ENCODE data around the gene LTBP1.
A peak's percentile ranks its signal among the peaks of the same experiment; 100 is the strongest.

LTBP1 gene

DNA sequence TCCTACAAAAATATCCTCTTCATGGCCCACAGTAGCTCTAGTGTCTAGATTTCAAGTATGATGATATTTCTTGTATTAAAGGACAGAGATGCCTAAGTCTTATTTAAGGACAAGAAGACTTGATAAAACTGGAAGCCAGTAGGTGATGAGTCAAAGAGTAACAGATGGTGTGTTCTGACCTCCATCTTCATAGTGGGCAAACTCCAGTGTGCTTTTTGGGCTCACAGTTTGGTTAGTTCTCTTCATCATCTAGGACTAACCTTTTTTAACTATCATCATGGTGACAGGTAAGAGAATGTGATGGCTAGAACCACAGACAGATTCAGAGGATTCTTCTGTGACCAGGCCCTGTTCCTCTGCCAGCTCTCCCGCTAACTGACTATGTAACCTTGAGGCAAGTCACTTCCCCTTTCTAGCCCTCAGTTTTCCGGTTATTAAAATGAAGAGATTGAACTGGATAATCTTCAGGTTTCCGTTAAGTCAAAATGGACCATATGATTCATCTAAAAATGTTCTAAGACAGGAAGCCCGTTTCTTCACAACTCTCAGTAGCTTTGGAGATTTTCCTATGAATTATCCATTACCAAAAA is 389.4 kb downstream of the LTBP1 start:
- H3K4me3 ChIP-seq (replicated peaks; ENCODE audit: insufficient read depth, low read length), result no peak overlapping the region
- DNase-seq (ENCODE audit: low read depth in 1 of 2, low spot score in 1 of 2), result peak in 1 of 2 experiments; percentile 52
- no peak overlapping the region for H3K27ac ChIP-seq (replicated peaks)
- no peaks in the 10 kb centered on the region for H3K27me3 ChIP-seq (ENCODE audit: insufficient read depth, poor library complexity, severe bottlenecking)
- TF ChIP-seq, protein P1, sequence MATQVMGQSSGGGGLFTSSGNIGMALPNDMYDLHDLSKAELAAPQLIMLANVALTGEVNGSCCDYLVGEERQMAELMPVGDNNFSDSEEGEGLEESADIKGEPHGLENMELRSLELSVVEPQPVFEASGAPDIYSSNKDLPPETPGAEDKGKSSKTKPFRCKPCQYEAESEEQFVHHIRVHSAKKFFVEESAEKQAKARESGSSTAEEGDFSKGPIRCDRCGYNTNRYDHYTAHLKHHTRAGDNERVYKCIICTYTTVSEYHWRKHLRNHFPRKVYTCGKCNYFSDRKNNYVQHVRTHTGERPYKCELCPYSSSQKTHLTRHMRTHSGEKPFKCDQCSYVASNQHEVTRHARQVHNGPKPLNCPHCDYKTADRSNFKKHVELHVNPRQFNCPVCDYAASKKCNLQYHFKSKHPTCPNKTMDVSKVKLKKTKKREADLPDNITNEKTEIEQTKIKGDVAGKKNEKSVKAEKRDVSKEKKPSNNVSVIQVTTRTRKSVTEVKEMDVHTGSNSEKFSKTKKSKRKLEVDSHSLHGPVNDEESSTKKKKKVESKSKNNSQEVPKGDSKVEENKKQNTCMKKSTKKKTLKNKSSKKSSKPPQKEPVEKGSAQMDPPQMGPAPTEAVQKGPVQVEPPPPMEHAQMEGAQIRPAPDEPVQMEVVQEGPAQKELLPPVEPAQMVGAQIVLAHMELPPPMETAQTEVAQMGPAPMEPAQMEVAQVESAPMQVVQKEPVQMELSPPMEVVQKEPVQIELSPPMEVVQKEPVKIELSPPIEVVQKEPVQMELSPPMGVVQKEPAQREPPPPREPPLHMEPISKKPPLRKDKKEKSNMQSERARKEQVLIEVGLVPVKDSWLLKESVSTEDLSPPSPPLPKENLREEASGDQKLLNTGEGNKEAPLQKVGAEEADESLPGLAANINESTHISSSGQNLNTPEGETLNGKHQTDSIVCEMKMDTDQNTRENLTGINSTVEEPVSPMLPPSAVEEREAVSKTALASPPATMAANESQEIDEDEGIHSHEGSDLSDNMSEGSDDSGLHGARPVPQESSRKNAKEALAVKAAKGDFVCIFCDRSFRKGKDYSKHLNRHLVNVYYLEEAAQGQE (IDR thresholded peaks at IDR 0.05; ENCODE audit: insufficient replicate concordance, low read depth), result no peak
- peak; percentile 97 for TF ChIP-seq SPI1 (IDR thresholded peaks at IDR 0.05; ENCODE audit: borderline replicate concordance, low read depth)
- TF ChIP-seq, protein P2, sequence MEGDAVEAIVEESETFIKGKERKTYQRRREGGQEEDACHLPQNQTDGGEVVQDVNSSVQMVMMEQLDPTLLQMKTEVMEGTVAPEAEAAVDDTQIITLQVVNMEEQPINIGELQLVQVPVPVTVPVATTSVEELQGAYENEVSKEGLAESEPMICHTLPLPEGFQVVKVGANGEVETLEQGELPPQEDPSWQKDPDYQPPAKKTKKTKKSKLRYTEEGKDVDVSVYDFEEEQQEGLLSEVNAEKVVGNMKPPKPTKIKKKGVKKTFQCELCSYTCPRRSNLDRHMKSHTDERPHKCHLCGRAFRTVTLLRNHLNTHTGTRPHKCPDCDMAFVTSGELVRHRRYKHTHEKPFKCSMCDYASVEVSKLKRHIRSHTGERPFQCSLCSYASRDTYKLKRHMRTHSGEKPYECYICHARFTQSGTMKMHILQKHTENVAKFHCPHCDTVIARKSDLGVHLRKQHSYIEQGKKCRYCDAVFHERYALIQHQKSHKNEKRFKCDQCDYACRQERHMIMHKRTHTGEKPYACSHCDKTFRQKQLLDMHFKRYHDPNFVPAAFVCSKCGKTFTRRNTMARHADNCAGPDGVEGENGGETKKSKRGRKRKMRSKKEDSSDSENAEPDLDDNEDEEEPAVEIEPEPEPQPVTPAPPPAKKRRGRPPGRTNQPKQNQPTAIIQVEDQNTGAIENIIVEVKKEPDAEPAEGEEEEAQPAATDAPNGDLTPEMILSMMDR (IDR thresholded peaks at IDR 0.05; ENCODE audit: insufficient read depth, low read length), result no peak

DNA sequence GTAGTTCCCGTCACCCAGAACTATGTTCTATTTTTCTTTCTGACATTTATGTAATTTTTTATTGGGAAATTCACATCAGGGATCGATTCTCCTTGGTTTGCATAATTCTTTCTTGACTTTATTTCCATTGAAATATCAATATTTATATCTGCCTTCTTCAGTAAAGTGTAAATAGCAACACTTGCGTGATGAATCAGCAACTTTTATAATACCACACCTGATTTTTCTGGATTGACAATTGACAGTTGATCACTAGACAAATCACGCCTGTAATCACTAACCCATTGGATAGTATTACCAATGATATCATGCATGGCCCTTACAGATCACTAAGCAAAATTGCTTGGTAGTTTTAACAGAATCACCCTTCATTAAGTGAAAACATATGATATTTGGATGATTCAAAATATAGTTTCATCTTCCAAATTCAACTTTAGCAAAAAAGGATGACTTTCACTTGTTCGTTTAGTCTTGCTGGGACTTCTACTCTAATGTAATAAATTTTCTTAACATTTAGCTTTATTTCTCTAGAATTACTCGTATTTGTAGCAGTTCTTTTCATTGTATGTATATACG is 390.7 kb downstream of the LTBP1 start:
- Histone ChIP-seq H3K4me3 (replicated peaks; ENCODE audit: insufficient read depth, low read length) (no peak overlapping the region), H3K27me3 (ENCODE audit: insufficient read depth, poor library complexity, severe bottlenecking) (no peaks in the 10 kb centered on the region), H3K27ac (replicated peaks) (no peak overlapping the region)
- no peak for DNase-seq (ENCODE audit: low read depth in 1 of 2, low spot score in 1 of 2)
- TF ChIP-seq, protein P1 (IDR thresholded peaks at IDR 0.05; ENCODE audit: insufficient replicate concordance, low read depth), result no peak
- TF ChIP-seq, protein P2 (IDR thresholded peaks at IDR 0.05; ENCODE audit: insufficient read depth, low read length), result no peak
- TF ChIP-seq GABPA (IDR thresholded peaks at IDR 0.05; ENCODE audit: low read depth) (no peak), POLR2AphosphoS5 (IDR thresholded peaks at IDR 0.05; ENCODE audit: low read depth) (no peak), SPI1 (IDR thresholded peaks at IDR 0.05; ENCODE audit: borderline replicate concordance, low read depth) (no peak)

DNA sequence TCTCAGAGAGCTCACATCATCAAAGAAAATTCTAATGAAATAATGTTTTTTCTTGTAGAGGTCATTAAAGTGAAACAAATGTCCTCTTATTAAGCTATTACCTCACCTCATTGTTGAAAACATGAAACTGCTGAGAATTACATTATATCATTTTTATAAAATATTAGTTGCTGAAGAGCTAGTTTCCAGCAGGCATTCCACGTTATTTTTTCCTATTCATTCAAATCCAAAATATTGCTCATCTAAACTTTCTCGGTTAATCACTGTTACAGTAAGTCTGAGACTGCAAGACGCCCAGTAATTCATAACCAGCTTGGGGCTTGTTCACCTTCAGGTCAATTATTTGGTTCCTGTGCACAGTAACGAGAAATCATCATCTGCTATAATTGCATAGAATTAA is 391.2 kb downstream of the LTBP1 start:
- TF ChIP-seq POLR2AphosphoS5 (IDR thresholded peaks at IDR 0.05; ENCODE audit: low read depth), result no peak
- TF ChIP-seq, protein P1 (IDR thresholded peaks at IDR 0.05; ENCODE audit: insufficient replicate concordance, low read depth), result no peak
- TF ChIP-seq SPI1 (IDR thresholded peaks at IDR 0.05; ENCODE audit: borderline replicate concordance, low read depth), result no peak
- no peak for TF ChIP-seq GABPA (IDR thresholded peaks at IDR 0.05; ENCODE audit: low read depth)
- TF ChIP-seq, protein P2 (IDR thresholded peaks at IDR 0.05; ENCODE audit: insufficient read depth, low read length), result no peak
- Histone ChIP-seq H3K4me3 (replicated peaks; ENCODE audit: insufficient read depth, low read length) (no peak overlapping the region), H3K27me3 (ENCODE audit: insufficient read depth, poor library complexity, severe bottlenecking) (no peaks in the 10 kb centered on the region), H3K27ac (replicated peaks) (no peak overlapping the region)
- DNase-seq (ENCODE audit: low read depth in 1 of 2, low spot score in 1 of 2), result no peak

All from HL-60 (cell line).